ENCODE data around the gene OPRL1.

The OPRL1 gene

DNA sequence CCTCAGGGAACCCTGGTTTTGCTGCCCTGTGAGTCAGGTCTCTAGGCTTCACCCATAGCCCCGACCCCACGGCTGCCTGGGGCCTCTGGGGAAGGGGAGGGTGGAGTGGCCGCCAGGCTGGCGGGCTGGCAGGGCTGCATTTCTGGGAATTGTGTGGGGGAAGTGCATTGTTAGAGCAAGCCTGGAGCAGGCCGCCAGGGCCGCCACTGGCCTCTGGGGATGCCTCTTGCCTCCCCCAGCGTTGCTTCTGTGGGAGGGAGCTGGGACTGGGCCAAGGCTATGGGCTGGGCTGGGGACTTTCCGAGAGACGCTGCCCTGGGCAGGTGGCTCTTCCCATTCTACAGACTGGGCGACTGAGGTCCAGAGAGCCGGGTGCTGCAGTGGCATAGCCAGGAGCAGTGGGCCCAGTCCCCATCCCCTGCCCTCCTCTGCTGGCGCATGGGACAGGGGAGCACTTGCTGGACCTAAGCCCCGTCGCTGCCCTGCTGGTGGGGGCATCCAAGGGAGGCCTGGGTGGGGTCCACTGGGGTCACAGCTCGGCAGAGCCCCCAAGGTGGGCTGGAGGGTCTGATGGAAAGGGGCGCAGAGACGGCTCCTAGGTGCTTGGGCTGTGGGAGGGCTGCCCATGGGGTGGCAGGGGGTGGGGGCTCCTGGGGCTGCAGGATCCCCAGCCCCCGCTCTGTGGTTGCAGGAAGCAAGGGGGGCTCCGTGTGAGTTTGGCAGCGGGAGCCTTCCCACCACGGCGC lies 23.8 kb upstream of the OPRL1 start:
- in situ Hi-C loops (cut with MboI; ENCODE audit: low sequenced_read_pairs), result no loop called here

DNA sequence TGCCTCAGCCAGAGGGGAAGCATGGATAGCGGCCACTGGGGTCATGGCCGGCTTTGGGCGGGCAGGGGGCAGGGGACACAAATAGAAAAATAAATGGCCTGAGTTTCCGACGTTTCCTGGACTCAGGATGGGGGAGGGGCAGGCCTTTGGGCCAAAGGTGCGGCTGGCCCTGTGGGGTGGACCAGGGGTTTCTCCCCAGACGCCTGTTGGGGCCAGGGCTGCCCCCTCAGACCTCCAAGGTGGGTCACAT lies 23.3 kb upstream of the OPRL1 start:
- in situ Hi-C loops (cut with MboI; ENCODE audit: low sequenced_read_pairs), result no loop called here

DNA sequence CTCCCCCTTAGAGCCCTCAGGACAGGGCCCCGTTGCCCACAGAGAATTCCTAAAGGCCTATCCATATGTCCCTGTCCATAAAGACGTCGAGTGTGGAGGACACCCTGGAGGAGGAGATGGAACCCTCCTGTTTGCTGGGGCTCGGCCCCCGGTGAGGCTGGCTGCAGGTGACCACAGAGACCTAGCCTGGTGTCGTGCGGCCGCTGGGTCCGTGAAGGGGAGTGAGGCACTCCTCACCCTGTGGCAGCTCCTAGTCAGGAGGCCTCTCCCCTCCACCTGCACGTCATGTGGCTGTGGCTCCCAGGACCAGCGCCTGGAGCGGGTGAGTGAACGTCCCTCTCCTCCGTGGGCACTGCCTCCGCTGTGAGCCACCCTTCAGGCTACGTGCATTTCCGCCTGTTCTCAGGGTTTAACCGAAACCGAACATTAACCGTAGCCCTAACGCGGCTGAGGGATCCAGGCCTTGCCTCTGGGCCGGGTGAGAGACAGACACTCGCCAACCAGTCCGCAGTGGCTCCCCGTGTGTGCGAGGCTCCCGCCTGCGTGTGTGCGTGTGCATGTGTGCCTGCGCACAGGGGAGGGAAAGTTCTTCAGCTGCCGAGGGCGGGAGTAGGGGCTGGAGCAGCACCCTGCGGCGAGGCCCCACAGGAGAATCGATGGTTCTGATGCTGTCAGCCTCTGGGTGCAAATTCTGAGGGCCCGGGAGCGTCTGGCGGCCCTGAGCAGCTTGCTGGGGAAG lies 22.8 kb upstream of the OPRL1 start:
- in situ Hi-C loops (cut with MboI; ENCODE audit: low sequenced_read_pairs), result no loop called here

GRCh38 chr20:64057628-64058498 lies 22.0 kb upstream of the OPRL1 start:
- in situ Hi-C loops (cut with MboI; ENCODE audit: low sequenced_read_pairs), result no loop called here

DNA sequence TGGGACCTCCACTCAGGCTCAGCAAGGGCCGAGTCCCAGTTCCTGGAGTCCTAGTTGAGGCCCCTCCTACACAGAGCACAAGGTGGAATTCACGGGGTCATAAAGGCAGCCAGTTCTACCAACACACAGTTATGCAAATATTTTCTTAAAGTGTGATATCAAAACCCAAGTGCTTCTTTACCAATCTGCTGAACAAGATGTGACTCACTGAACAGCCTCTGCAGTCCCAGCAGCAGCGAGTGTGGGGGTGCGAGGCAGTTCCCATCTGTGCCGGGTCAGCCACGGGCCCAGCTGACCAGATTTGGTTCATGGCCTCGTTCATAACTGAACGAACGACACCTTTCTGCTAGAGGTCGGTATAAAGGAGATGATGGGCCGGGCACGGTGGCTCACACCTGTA lies 21.3 kb upstream of the OPRL1 start:
- in situ Hi-C loops (cut with MboI; ENCODE audit: low sequenced_read_pairs), result no loop called here

DNA sequence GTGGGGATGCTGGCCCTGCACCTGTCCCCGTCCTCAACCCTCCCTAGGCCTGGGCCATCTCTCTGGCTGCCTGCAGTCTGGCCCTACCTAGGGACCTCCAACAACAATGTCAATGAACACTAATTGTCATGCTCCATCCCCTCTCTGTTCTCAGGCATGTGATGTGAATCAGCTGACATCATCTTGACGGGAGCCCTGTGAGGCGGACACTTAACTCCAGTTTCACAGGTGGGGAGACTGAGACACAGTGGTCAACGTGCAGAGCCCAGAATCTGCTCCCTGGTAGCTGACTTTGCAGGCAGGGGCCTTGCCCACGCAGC lies 17.6 kb upstream of the OPRL1 start:
- in situ Hi-C loops (cut with MboI; ENCODE audit: low sequenced_read_pairs), result no loop called here

DNA sequence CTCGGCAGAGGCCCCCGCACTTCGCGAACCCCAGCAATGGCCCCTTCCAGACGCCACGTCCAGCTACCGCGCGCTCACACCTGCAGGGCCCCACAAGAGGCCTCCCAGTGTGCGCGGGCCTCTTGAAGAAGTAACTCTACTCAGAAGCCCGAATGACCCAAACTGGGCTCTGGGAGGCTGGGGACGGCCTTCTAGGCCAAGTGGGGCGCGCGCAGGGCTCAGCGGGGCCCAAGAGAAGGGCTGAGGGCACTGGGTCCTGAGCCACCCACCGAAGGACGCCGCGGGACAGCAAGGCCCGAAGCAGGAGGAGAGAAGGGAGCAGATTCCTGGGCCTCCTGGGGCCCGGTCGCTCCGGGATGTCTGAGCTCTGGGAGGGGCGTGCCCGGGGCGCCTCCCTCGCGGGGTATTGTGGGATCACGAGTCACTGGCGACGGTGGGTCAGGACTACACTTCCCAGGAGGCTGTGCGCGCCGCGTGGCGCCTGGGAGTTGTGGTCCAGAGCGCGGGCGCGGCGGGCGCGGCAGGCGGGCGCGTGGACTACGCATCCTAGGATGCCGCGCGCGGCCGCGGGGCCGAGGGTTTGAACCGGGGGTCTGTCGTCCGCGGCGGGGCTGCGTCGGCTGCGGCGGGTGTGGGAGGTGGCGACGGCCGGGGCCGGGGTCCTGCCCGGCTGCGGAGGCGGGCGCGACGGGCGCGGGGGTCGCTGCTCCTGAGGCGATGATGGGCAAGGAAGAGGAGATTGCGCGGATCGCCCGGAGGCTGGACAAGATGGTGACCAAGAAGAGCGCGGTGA lies 17.1 kb upstream of the OPRL1 start, which contains the start of gene TCEA2:
TSS of gene TCEA2 (plus strand) at position 603 of the 793 bp plus-strand sequence. CDS start at position 718, 115 bp downstream.
- in situ Hi-C loops (cut with MboI; ENCODE audit: low sequenced_read_pairs), result no loop called here

DNA sequence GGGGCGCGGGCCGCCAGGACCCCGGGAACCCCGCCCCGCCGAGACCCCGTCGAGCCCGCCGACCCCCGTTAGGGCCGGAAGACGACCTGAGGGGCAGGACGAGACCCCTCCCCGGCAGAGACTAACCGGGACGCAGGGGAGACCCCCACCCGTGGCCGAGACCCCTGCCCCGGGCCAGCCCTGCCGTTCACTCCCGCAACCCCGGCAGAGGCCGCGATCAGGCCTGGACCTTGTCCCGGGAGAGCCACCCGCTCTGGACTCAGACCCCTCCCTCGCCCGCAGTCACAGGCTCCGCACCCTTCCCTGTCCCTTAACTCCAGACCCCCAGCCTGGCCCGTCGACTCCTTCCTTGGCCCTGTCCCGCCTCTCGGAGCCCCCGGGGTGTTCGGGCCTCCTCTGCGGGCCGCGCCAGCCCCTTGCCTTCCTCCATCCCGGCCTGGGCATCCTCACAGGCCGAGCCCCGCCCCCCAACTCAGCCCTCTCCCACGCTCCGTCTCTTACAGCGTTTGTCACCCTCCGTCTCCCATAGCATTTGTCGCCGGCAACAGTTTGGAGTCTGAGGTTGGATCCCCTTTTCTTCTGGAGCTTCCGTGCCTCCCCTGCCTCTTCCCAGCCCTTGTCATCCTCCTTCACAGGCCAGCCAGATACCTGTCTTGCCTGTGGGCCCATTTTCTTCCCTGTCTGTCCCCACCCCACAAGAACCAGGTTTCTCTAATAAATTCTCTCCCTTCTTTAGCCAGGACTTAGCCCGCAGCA lies 16.3 kb upstream of the OPRL1 start:
- in situ Hi-C loops (cut with MboI; ENCODE audit: low sequenced_read_pairs), result no loop called here

GRCh38 chr20:64064145-64064698 lies 15.7 kb upstream of the OPRL1 start:
- in situ Hi-C loops (cut with MboI; ENCODE audit: low sequenced_read_pairs), result no loop called here

DNA sequence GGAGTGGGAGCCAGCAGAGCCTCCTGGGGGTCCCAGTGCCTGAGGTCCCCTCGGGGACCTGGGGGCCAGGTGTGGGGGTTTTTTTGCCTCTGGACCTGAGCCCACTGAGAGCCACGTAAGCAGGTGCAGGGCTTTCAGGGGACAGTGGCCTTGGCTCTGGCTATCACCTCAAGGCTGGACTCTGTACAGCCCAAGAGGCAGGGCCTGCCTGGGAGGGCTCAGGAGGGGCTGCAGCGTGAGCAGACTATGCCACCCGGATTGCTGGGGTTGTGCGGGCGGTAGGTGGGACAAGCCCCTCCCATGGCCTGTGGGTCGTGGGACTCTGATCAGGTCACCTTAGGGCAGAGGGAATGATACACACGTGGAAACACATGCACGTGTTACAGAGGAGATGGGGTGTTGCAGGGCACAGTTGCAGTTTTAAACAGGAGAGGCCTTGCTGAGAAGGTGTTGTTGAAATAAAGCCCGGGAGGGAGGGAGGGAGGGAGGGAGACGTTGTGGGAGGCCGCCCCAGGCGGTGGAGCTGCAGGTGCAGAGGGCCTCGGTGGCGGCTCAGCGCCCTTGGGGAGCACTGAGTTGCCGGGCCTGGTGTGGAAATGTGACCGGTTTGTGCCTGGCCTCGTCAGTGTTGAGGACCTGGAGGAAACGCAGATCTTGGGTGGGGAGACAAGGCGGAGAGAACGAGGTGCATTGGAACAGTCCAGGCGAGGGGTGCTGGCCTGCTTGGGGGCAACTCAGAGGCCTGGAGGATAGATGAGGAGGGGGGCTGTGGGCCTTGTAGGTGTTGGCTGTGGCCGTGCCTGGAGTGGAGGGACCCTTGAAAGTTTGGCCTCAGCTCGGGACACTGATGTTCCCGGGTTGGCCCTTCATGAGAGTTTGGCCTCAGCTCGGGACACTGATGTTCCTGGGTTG lies 14.6 kb upstream of the OPRL1 start:
- in situ Hi-C loops (cut with MboI; ENCODE audit: low sequenced_read_pairs), result no loop called here

DNA sequence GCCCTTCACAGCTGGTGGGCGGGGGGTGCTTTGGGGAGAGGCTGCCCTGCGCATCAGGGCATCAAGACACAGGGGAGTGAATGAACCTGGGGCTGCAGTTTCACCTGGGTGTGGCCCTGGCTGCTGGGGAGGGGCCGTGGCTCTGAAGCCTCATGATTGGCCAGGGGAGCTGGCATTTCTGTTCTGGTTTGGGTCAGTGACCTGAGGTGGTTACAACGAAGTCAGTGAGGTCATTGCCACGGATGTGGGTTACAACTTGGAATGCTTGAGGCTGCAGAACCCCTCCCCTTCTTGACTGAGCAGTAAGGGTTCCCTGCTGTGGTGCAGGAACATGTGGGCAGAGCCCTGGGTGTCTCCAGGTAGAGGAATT lies 13.9 kb upstream of the OPRL1 start:
- in situ Hi-C loops (cut with MboI; ENCODE audit: low sequenced_read_pairs), result no loop called here

DNA sequence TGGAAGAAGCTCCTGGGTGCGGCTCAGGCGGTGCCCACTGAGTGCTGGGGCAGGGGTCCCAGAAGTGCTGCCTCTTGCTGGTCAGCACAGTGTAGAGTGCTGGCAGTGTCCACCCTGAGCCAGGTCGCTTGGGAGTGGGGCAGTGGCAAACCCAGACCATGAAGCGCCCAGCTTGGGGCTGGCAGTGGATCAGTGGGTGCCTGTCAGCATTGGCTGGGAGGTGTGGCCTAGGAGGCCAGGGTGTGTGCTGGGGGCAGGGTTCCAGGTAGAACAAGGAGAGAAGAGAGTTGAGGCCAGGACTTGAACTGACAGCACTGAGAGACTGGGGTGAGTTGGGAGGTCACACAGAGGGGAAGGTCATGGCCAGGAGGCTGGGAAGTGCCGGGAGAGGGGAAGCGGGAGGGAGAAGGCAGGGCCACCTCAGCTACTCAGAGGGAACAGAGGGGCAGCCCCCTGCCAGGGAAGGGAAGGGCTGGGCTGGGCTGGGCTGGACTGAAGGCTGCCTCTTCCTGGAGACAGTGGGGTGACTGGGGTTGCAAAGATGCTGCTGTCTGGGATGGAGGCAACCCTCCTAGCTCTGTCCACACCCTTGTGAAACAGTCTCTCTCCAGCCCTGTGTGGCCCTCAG lies 12.8 kb upstream of the OPRL1 start:
- in situ Hi-C loops (cut with MboI; ENCODE audit: low sequenced_read_pairs), result no loop called here

DNA sequence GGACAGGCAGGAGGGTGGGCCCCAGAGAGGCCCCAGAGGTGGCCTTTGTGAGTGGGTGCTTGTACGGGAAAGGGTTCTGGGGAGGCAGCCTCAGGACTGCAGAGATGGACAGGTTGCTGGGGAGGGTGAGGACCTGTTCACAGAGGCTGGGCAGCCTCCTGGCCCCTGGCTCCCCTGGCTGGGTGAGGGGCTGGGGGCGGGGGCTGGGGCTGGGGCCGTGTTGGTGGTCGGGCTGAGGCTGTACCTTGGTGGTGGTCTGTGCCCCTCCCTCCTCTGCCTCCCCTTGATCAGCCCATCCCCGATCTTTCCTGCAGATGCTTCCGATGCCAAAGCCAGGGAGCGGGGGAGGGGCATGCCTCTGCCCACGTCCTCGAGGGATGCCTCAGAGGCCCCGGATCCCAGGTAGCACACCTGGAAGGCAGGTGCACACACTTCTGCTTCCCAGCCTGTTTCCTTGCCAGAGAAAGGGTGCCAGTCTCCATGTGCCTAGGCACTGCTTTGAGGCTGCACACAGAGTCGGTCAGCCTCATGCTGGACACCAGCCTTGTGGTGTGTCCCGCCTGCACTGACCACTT lies 12.1 kb upstream of the OPRL1 start:
- in situ Hi-C loops (cut with MboI; ENCODE audit: low sequenced_read_pairs), result no loop called here

GRCh38 chr20:64068386-64069208 lies 11.3 kb upstream of the OPRL1 start:
- in situ Hi-C loops (cut with MboI; ENCODE audit: low sequenced_read_pairs), result no loop called here

GRCh38 chr20:64069209-64069613 lies 10.7 kb upstream of the OPRL1 start:
- in situ Hi-C loops (cut with MboI; ENCODE audit: low sequenced_read_pairs), result no loop called here

- in situ Hi-C loops (cut with MboI; ENCODE audit: low sequenced_read_pairs), result no loop called here
These were observed 10.2 kb upstream of the OPRL1 start for GRCh38 chr20:64069614-64070243.

Measured in HL-60/S4 treated with phorbol 12-myristate 13-acetate at 8.2 ng/mL for 4 days and 3 days (cell line).